ENCODE data around the gene SYT8. TPM values are rescaled to one million over a fixed set of nuclear protein-coding genes. Genes with fewer than 3 reads are reported as not detected.
"Not testable (repeated sequence)": the region's sequence is repeated elsewhere in the genome, so short reads cannot be mapped to it uniquely, and the experiment has no call there.

SYT8 gene
- not detected for total RNA-seq

GRCh38 chr11:1834779-1835670 lies at the start of gene SYT8:
SYT8 (plus strand) TSS chr11:1834990; CDS start chr11:1835106, 116 bp downstream.
- peaks cover 6% of the 10 kb centered on the region for H3K4me1 Mint-ChIP-seq (ENCODE audit: low read depth)
- no peaks in the 10 kb centered on the region for H3K36me3 Mint-ChIP-seq (ENCODE audit: low read depth)
- no peak within 1 kb of the TSS for H3K27ac Mint-ChIP-seq
- CTCF ChIA-PET: interaction anchor here (1.4 to 8.5 kb wide), 5 partner anchors 18 to 182 kb away, joined by 3 to 311 read pairs (median 56); partner anchors contain the start of gene KRTAP5-6
- DNase-seq (no peak), ATAC-seq (no peak)
- no peak within 1 kb of the TSS for H3K4me3 Mint-ChIP-seq
- POLR2A ChIA-PET: no interaction called here
- H3K27me3 Mint-ChIP-seq (ENCODE audit: low read depth): peaks cover 4% of the 10 kb centered on the region
- H3K9me3 Mint-ChIP-seq (ENCODE audit: insufficient read depth): no peaks in the 10 kb centered on the region

- Mint-ChIP-seq H3K4me1 (ENCODE audit: low read depth) (peaks cover 6% of the 10 kb centered on the region), H3K36me3 (ENCODE audit: low read depth) (no peaks in the 10 kb centered on the region), H3K9me3 (ENCODE audit: insufficient read depth) (no peaks in the 10 kb centered on the region), H3K27ac (no peak overlapping the region), H3K4me3 (no peak overlapping the region), H3K27me3 (ENCODE audit: low read depth) (peaks cover 7% of the 10 kb centered on the region)
- no peak for ATAC-seq
- DNase-seq: no peak
- POLR2A ChIA-PET: no interaction called here
- CTCF ChIA-PET: interaction anchor here (0.9 to 2.1 kb wide), 3 partner anchors 92 to 133 kb away, joined by 4 to 7 read pairs (median 4); no protein-coding TSS in a partner anchor
These were observed 48.9 kb upstream of the SYT8 start for GRCh38 chr11:1785749-1786413.

- DNase-seq (no peak), ATAC-seq (no peak)
- no peak overlapping the region for H3K27ac Mint-ChIP-seq
- no peaks in the 10 kb centered on the region for H3K9me3 Mint-ChIP-seq (ENCODE audit: insufficient read depth)
- no peaks in the 10 kb centered on the region for H3K36me3 Mint-ChIP-seq (ENCODE audit: low read depth)
- ChIA-PET POLR2A (no interaction called here), CTCF (interaction anchor here (0.9 kb wide), 1 partner anchor 93 kb away, joined by 4 read pairs; no protein-coding TSS in a partner anchor)
- H3K4me3 Mint-ChIP-seq: no peak overlapping the region
- H3K27me3 Mint-ChIP-seq (ENCODE audit: low read depth): peaks cover 9% of the 10 kb centered on the region
- H3K4me1 Mint-ChIP-seq (ENCODE audit: low read depth): peaks cover under 1% of the 10 kb centered on the region
These were observed 48.3 kb upstream of the SYT8 start for GRCh38 chr11:1786466-1786865.

DNA sequence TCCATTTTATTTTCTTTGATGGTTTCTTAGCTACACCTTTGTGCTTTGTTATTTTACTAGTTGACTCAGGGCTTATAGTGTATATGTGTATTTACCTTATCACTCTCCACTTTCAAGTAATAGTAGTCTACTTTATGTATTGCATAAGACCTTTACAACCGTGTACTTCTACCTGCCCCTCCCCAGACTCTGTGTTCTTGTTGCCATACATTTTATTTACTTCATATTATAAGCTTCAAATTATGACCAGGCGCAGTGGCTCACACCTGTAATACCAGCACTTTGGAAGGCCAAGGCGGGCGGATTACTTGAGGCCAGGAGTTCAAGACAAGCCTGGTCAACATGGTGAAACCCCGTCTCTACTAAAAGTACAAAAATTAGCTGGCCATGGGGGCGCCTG lies 42.9 kb upstream of the SYT8 start:
- no peak overlapping the region for H3K4me3 Mint-ChIP-seq
- peaks cover 12% of the 10 kb centered on the region for H3K27me3 Mint-ChIP-seq (ENCODE audit: low read depth)
- peak overlapping the region; percentile 31 for H3K27ac Mint-ChIP-seq
- ChIA-PET CTCF (interaction anchor here (1.9 to 2.8 kb wide), 2 partner anchors 98 to 139 kb away, joined by 6 to 15 read pairs; no protein-coding TSS in a partner anchor), POLR2A (no interaction called here)
- ATAC-seq (no peak), DNase-seq (no peak)
- peaks cover 3% of the 10 kb centered on the region for H3K36me3 Mint-ChIP-seq (ENCODE audit: low read depth)
- H3K9me3 Mint-ChIP-seq (ENCODE audit: insufficient read depth): no peaks in the 10 kb centered on the region
- H3K4me1 Mint-ChIP-seq (ENCODE audit: low read depth): peaks cover 17% of the 10 kb centered on the region

DNA sequence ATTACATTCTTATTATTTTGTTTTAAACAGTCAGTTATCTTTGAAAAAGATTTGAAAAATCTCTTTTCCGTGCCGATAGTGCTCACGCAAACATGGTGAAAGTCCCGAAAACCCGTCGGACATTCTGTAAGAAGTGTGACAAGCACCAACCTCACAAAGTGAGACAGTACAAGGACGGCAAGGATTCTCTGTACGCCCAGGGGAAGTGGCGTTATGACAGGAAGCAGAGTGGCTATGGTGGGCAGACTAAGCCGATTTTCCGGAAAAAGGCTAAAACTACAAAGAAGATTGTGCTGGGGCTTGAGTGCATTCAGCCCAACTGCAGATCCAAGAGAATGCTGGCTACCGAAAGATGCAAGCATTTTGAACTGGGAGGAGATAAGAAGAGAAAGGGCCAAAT lies 42.3 kb upstream of the SYT8 start:
- Mint-ChIP-seq H3K27ac (peak overlapping the region; percentile 96), H3K4me1 (ENCODE audit: low read depth) (peaks cover 17% of the 10 kb centered on the region), H3K9me3 (ENCODE audit: insufficient read depth) (no peaks in the 10 kb centered on the region), H3K4me3 (peak overlapping the region; percentile 67), H3K27me3 (ENCODE audit: low read depth) (peaks cover 14% of the 10 kb centered on the region), H3K36me3 (ENCODE audit: low read depth) (peaks cover 3% of the 10 kb centered on the region)
- ATAC-seq (peak; percentile 64), DNase-seq (peak; percentile 52)
- ChIA-PET CTCF (interaction anchor here (1.3 to 2.8 kb wide), 3 partner anchors 40 to 140 kb away, joined by 5 to 15 read pairs (median 6); no protein-coding TSS in a partner anchor), POLR2A (interaction anchor here (1.0 kb wide), 1 partner anchor 10 kb away, joined by 3 read pairs; no protein-coding TSS in a partner anchor)

- peak overlapping the region; percentile 67 for H3K4me3 Mint-ChIP-seq
These were observed 41.7 kb upstream of the SYT8 start for GRCh38 chr11:1793081-1793480.

DNA sequence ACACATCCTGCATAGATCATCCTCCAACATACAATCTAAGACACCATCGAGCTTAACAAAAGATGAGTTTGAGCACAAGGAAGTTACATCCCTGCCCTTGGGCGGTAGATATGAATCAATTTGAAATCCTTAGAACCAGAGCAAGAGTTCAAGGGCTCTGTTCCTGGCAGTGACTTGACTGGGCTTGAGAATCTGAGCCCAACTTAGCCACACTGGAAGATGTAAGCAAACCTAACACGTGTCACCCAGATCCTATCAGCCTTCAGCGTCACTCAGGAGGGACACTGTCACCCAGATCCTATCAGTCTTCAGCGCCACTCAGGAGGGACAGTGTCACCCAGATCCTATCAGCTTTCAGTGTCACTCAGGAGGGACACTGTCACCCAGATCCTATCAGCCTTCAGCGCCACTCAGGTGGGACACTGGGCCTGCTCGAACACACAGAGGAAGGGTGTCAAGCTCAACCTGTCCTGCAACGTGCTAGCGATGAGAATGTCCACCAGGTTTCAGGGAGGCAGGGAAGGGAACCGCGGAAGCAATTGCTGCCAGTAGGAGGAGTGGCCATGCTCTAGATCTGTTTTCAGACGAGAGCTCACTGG lies 38.3 kb upstream of the SYT8 start:
- no peak overlapping the region for H3K4me3 Mint-ChIP-seq
- H3K27me3 Mint-ChIP-seq (ENCODE audit: low read depth): peaks cover 17% of the 10 kb centered on the region
- DNase-seq (no peak), ATAC-seq (no peak)
- H3K4me1 Mint-ChIP-seq (ENCODE audit: low read depth): peaks cover 17% of the 10 kb centered on the region
- ChIA-PET POLR2A (interaction anchor here (1.1 kb wide), 1 partner anchor 54 kb away, joined by 3 read pairs; no protein-coding TSS in a partner anchor), CTCF (interaction anchor here (0.7 kb wide), 1 partner anchor 144 kb away, joined by 3 read pairs; no protein-coding TSS in a partner anchor)
- H3K27ac Mint-ChIP-seq: no peak overlapping the region
- peaks cover 3% of the 10 kb centered on the region for H3K36me3 Mint-ChIP-seq (ENCODE audit: low read depth)
- no peaks in the 10 kb centered on the region for H3K9me3 Mint-ChIP-seq (ENCODE audit: insufficient read depth)

More at GRCh38 chr11:1793081-1793480, 41.7 kb upstream of the SYT8 start:
- CTCF ChIA-PET: interaction anchor here (1.0 to 2.8 kb wide), 4 partner anchors 39 to 140 kb away, joined by 3 to 15 read pairs (median 6); no protein-coding TSS in a partner anchor
- POLR2A ChIA-PET: interaction anchor here (1.0 kb wide), 1 partner anchor 10 kb away, joined by 3 read pairs; no protein-coding TSS in a partner anchor
- no peak for DNase-seq
- Mint-ChIP-seq H3K27me3 (ENCODE audit: low read depth) (peaks cover 17% of the 10 kb centered on the region), H3K9me3 (ENCODE audit: insufficient read depth) (no peaks in the 10 kb centered on the region), H3K27ac (no peak overlapping the region), H3K36me3 (ENCODE audit: low read depth) (peaks cover 3% of the 10 kb centered on the region), H3K4me1 (ENCODE audit: low read depth) (peaks cover 17% of the 10 kb centered on the region)
- ATAC-seq: no peak

- Mint-ChIP-seq H3K4me1 (ENCODE audit: low read depth) (peaks cover 8% of the 10 kb centered on the region), H3K36me3 (ENCODE audit: low read depth) (no peaks in the 10 kb centered on the region), H3K27ac (no peak overlapping the region), H3K27me3 (ENCODE audit: low read depth) (peaks cover 16% of the 10 kb centered on the region), H3K4me3 (no peak overlapping the region), H3K9me3 (ENCODE audit: insufficient read depth) (no peaks in the 10 kb centered on the region)
- CTCF ChIA-PET: interaction anchor here (1.8 kb wide), 1 partner anchor 104 kb away, joined by 5 read pairs; no protein-coding TSS in a partner anchor
- no peak for ATAC-seq
- no peak for DNase-seq
- POLR2A ChIA-PET: interaction anchor here (1.1 kb wide), 1 partner anchor 53 kb away, joined by 3 read pairs; no protein-coding TSS in a partner anchor
These were observed 37.2 kb upstream of the SYT8 start for GRCh38 chr11:1797391-1798125.

DNA sequence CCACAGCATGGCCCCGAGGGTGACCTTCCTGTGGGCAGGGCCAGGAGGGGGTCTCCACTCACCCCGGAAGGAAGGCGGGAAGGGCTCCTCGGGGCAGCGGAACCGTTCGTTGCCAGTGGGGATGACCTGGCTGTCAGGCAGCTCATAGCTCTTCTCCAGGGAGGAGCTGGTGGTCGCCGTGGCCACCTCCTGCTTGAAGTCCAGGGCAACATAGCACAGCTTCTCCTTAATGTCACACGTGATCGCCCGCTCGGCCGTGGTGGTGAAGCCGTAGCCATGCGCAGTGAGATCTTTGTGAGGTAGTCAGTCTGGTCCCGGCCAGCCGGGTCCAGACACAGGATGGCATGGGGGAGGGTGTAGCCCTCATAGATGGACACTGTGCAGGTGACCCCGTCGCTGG lies 31.5 kb upstream of the SYT8 start:
- DNase-seq: no peak
- no peak for ATAC-seq
- ChIA-PET POLR2A (no interaction called here), CTCF (interaction anchor here (1.9 kb wide), 1 partner anchor 109 kb away, joined by 7 read pairs; no protein-coding TSS in a partner anchor)
- H3K9me3 Mint-ChIP-seq (ENCODE audit: insufficient read depth): no peaks in the 10 kb centered on the region
- no peaks in the 10 kb centered on the region for H3K4me1 Mint-ChIP-seq (ENCODE audit: low read depth)
- H3K4me3 Mint-ChIP-seq: no peak overlapping the region
- peaks cover 25% of the 10 kb centered on the region for H3K27me3 Mint-ChIP-seq (ENCODE audit: low read depth)
- no peak overlapping the region for H3K27ac Mint-ChIP-seq
- H3K36me3 Mint-ChIP-seq (ENCODE audit: low read depth): no peaks in the 10 kb centered on the region

DNA sequence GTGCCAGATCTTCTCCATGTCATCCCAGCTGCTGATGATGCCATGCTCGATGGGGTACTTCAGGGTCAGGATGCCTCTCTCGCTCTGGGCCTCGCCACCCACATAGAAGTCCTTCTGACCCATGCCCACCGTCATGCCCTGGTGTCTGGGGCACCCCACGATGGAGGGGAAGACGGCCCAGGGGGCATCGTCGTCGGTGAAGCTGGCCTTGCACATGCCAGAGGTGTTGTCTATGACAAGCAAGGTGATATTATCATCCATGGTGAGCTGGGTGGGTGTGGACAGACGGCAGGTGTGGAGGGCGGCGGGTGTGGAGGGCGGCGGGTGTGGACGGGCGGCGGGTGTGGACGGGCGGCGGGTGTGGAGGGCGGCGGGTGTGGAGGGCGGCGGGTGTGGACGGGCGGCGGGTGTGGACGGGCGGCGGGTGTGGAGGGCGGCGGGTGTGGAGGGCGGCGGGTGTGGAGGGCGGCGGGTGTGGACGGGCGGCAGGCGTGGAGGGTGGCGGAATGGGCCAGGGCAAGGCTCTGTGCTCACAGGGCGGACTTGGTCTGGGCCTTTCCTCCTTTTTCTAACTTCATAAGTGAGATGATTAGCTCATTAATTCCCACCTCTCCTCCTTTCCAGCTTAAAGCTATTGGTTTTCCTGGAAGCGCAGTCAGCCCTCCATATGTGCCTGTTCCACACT lies 30.8 kb upstream of the SYT8 start:
- H3K9me3 Mint-ChIP-seq (ENCODE audit: insufficient read depth); H3K4me3 Mint-ChIP-seq; POLR2A ChIA-PET; DNase-seq; H3K27ac Mint-ChIP-seq; H3K4me1 Mint-ChIP-seq (ENCODE audit: low read depth); H3K36me3 Mint-ChIP-seq (ENCODE audit: low read depth); ATAC-seq: not testable (repeated sequence)
- peaks cover 25% of the 10 kb centered on the region for H3K27me3 Mint-ChIP-seq (ENCODE audit: low read depth)
- CTCF ChIA-PET: interaction anchor here (1.9 to 2.4 kb wide), 2 partner anchors 29 to 110 kb away, joined by 7 to 9 read pairs; no protein-coding TSS in a partner anchor

Data from activated CD8-positive, alpha-beta T cell treated with anti-CD3 and anti-CD28 coated beads, Interleukin-2, amount 10 ng/mL, durations not matched to agents 7 days and 5 days (primary cell).